T-cell (primary cell): ENCODE data around the gene TMEM8B. TPM values are rescaled to one million over a fixed set of nuclear protein-coding genes. Genes with fewer than 3 reads are reported as not detected.

Experiments
- ATAC-seq, 4 experiments: fragments of 200-7000 bp in 3 of 4; fragments of 150-1000 bp in 1 of 4; cut with Tn5 transposase; replicated peaks in 1 of 4; 1 replicate in 3 of 4; 2 replicates in 1 of 4; pipeline ENCODE4 v1.10.0; 2021; ENCODE audit warnings: moderate library complexity in 3 of 4, mild to moderate bottlenecking in 2 of 4, moderate number of reproducible peaks in 1 of 4
- CTCF ChIA-PET, 2 donors: fragments of 300-600 bp; sonication (Branson Sonifier 250); formaldehyde crosslinking; loops; one replicate each; lab custom pipeline; 2022; ENCODE audit warnings: antibody characterized with exemption in 2 of 2; lab: Charles Lee
- POLR2A ChIA-PET, 2 donors: fragments of 300-600 bp; sonication (Branson Sonifier 250); formaldehyde crosslinking; loops; one replicate each; lab custom pipeline; 2022; ENCODE audit warnings: antibody characterized with exemption in 2 of 2; lab: Charles Lee
- DNase-seq, 35 experiments: peaks; one replicate each; pipeline versions ENCODE4 v3.0.0 to v3.0.0-alpha.2; 2013 to 2023
- H3K27ac ChIP-seq: one replicate; pipeline ENCODE4 v1.5.1; 2013; ENCODE audit warnings: low read length
- H3K27me3 ChIP-seq, 2 experiments: replicated peaks in 1 of 2; 1 replicate in 1 of 2; 2 replicates in 1 of 2; pipeline versions ENCODE4 v1.6.1 to v1.7.0; 2013; ENCODE audit warnings: low read length in 1 of 2, mixed read lengths in 1 of 2; ENCODE audit not compliant: control insufficient read depth in 2 of 2, insufficient read depth in 2 of 2; ENCODE audit errors: extremely low read depth in 1 of 2
- H3K36me3 ChIP-seq, 2 donors: 1 replicate in 1 of 2; 2 replicates in 1 of 2; pipeline versions ENCODE4 v1.6.1 to v1.7.0; 2013; ENCODE audit warnings: low read length in 1 of 2; ENCODE audit not compliant: control insufficient read depth in 2 of 2, insufficient read depth in 1 of 2; ENCODE audit errors: extremely low read depth in 1 of 2
- H3K4me1 ChIP-seq, 2 experiments: 1 replicate in 1 of 2; 2 replicates in 1 of 2; pipeline versions ENCODE4 v1.6.1 to v1.7.0; 2013; ENCODE audit warnings: low read length in 2 of 2, mixed read lengths in 1 of 2; ENCODE audit not compliant: insufficient read depth in 2 of 2, control insufficient read depth in 1 of 2; ENCODE audit errors: extremely low read depth in 1 of 2
- H3K4me3 ChIP-seq, 2 donors: 1 replicate in 1 of 2; 2 replicates in 1 of 2; pipeline versions ENCODE4 v1.5.1 to v1.7.0; 2013; ENCODE audit warnings: mild to moderate bottlenecking in 2 of 2, low read length in 1 of 2, moderate library complexity in 1 of 2; ENCODE audit not compliant: control insufficient read depth in 1 of 2; ENCODE audit errors: extremely low read depth in 1 of 2
- H3K9me3 ChIP-seq: 2 replicates; pipeline ENCODE4 v1.7.0; 2013
- H3K27ac Mint-ChIP-seq, 2 donors: one replicate each; pipeline ENCODE4 v1.8.0; 2020 to 2021; ENCODE audit warnings: mild to moderate bottlenecking in 2 of 2, mixed read lengths in 2 of 2
- H3K27me3 Mint-ChIP-seq, 2 donors: one replicate each; pipeline ENCODE4 v1.8.0; 2021 to 2022; ENCODE audit warnings: mixed read lengths in 2 of 2
- H3K36me3 Mint-ChIP-seq: one replicate; pipeline ENCODE4 v1.8.0; 2021; ENCODE audit warnings: mixed read lengths
- H3K4me1 Mint-ChIP-seq, 3 donors: one replicate each; pipeline ENCODE4 v1.8.0; 2020 to 2022; ENCODE audit warnings: mixed read lengths in 3 of 3, mild to moderate bottlenecking in 1 of 3
- H3K4me3 Mint-ChIP-seq, 3 donors: one replicate each; pipeline ENCODE4 v1.8.0; 2020 to 2022; ENCODE audit warnings: mild to moderate bottlenecking in 3 of 3, mixed read lengths in 3 of 3, moderate library complexity in 3 of 3
- H3K9me3 Mint-ChIP-seq, 3 donors: one replicate each; pipeline ENCODE4 v1.8.0; 2020 to 2022; ENCODE audit warnings: mixed read lengths in 3 of 3
- WGBS: methylation state at CpG from one replicate; pipeline ENCODE4 v1.1.5; 2013; ENCODE audit warnings: missing lambda C conversion rate; ENCODE audit not compliant: insufficient coverage; 5-methylcytosine and 5-hydroxymethylcytosine counted together
- total RNA-seq, 35 experiments: library from RNA in 6 of 35; stranded (reverse) in 6 of 35; fragments of 120-200 nt in 1 of 35; gene quantifications; one replicate each; pipeline versions ENCODE4 v1.2.1 to v1.2.4 and lab custom pipeline; 2013 to 2026

Gene TMEM8B
- total RNA-seq, 5 donors from 2014 or later (not counting 1 experiment from before 2014, with no cell fraction given), result 6.5 to 11.9 (median 7.3) TPM

GRCh38 chr9:35840881-35841644, 12.0 kb downstream of the TMEM8B start:
- peaks cover 19 to 22% (median 21%) of the 10 kb centered on the region in 3 donors for H3K4me1 Mint-ChIP-seq
- ChIA-PET CTCF (no interaction called here), POLR2A (interaction anchor here in 1 of 2 donors (0.5 kb wide), 1 partner anchor 206 kb away, joined by 7 read pairs; no protein-coding TSS in a partner anchor)
- H3K9me3 ChIP-seq, result no peaks in the 10 kb centered on the region
- no peaks in the 10 kb centered on the region for H3K36me3 Mint-ChIP-seq
- 93% methylated on average over 11 of the region's 15 CpGs for WGBS
- no peak for ATAC-seq
- no peak overlapping the region for H3K4me3 Mint-ChIP-seq
- H3K27me3 Mint-ChIP-seq, result no peaks in the 10 kb centered on the region
- H3K4me1 ChIP-seq, result peaks cover 16% of the 10 kb centered on the region in 2 experiments
- no peak for DNase-seq
- no peak overlapping the region for H3K4me3 ChIP-seq
- no peaks in the 10 kb centered on the region for H3K9me3 Mint-ChIP-seq
- no peak overlapping the region for H3K27ac Mint-ChIP-seq
- H3K27ac ChIP-seq, result no peak overlapping the region
- H3K27me3 ChIP-seq, result no peaks in the 10 kb centered on the region
- H3K36me3 ChIP-seq, result peaks cover 0 to 3% of the 10 kb centered on the region in 2 donors

- ChIA-PET CTCF (no interaction called here), POLR2A (interaction anchor here in 1 of 2 donors (0.5 kb wide), 1 partner anchor 206 kb away, joined by 7 read pairs; no protein-coding TSS in a partner anchor)
- H3K4me1 Mint-ChIP-seq, result peaks cover 19 to 22% (median 22%) of the 10 kb centered on the region in 3 donors
- no peaks in the 10 kb centered on the region for H3K9me3 Mint-ChIP-seq
- no peaks in the 10 kb centered on the region for H3K36me3 Mint-ChIP-seq
- no peak overlapping the region for H3K4me3 Mint-ChIP-seq
- Histone ChIP-seq H3K27me3 (no peaks in the 10 kb centered on the region), H3K27ac (no peak overlapping the region), H3K4me1 (peaks cover 17 to 21% of the 10 kb centered on the region in 2 experiments), H3K36me3 (peaks cover 0 to 3% of the 10 kb centered on the region in 2 donors), H3K4me3 (no peak overlapping the region), H3K9me3 (no peaks in the 10 kb centered on the region)
- no peak overlapping the region for H3K27ac Mint-ChIP-seq
- ATAC-seq (no peak), DNase-seq (no peak)
- WGBS, result no CpG with 5 or more reads among the region's 5 CpGs
- no peaks in the 10 kb centered on the region for H3K27me3 Mint-ChIP-seq
Measured at GRCh38 chr9:35841645-35841900, 12.5 kb downstream of the TMEM8B start.

- Histone ChIP-seq H3K4me3 (no peak overlapping the region), H3K4me1 (peaks cover 20 to 27% of the 10 kb centered on the region in 2 experiments), H3K27me3 (no peaks in the 10 kb centered on the region), H3K36me3 (peaks cover 3 to 5% of the 10 kb centered on the region in 2 donors), H3K27ac (no peak overlapping the region), H3K9me3 (no peaks in the 10 kb centered on the region)
- Mint-ChIP-seq H3K27ac (no peak overlapping the region), H3K27me3 (no peaks in the 10 kb centered on the region), H3K9me3 (no peaks in the 10 kb centered on the region), H3K36me3 (peaks cover 3% of the 10 kb centered on the region), H3K4me1 (peaks cover 25 to 28% (median 26%) of the 10 kb centered on the region in 3 donors), H3K4me3 (no peak overlapping the region)
- WGBS, result 90% methylated on average over 6 of the region's 17 CpGs
- ChIA-PET POLR2A (interaction anchor here in 1 of 2 donors (0.6 kb wide), 1 partner anchor 203 kb away, joined by 3 read pairs; no protein-coding TSS in a partner anchor), CTCF (no interaction called here)
- ATAC-seq, result no peak
- no peak for DNase-seq
Measured at GRCh38 chr9:35842020-35842745, 13.2 kb downstream of the TMEM8B start.

GRCh38 chr9:35842795-35843194, 13.8 kb downstream of the TMEM8B start:
- Mint-ChIP-seq H3K27ac (no peak overlapping the region), H3K9me3 (no peaks in the 10 kb centered on the region), H3K4me1 (peaks cover 26 to 34% (median 30%) of the 10 kb centered on the region in 3 donors), H3K36me3 (peaks cover 9% of the 10 kb centered on the region), H3K4me3 (no peak overlapping the region), H3K27me3 (no peaks in the 10 kb centered on the region)
- ChIA-PET CTCF (no interaction called here), POLR2A (interaction anchor here in 1 of 2 donors (0.6 kb wide), 1 partner anchor 203 kb away, joined by 3 read pairs; no protein-coding TSS in a partner anchor)
- Histone ChIP-seq H3K4me1 (peaks cover 20 to 27% of the 10 kb centered on the region in 2 experiments), H3K9me3 (no peaks in the 10 kb centered on the region), H3K4me3 (no peak overlapping the region), H3K27ac (no peak overlapping the region), H3K36me3 (peaks cover 3 to 6% of the 10 kb centered on the region in 2 donors), H3K27me3 (no peaks in the 10 kb centered on the region)
- WGBS, result 57% methylated on average over 3 of the region's 3 CpGs
- DNase-seq (no peak), ATAC-seq (no peak)

- H3K4me1 ChIP-seq, result peaks cover 20 to 27% of the 10 kb centered on the region in 2 experiments
- peaks cover 15% of the 10 kb centered on the region for H3K36me3 Mint-ChIP-seq
- DNase-seq (peak in 31 of 35 experiments; percentile 7 to 73 (median 35)), ATAC-seq (peak; percentile 83 to 99 (median 93))
- H3K4me3 ChIP-seq, result no peak overlapping the region
- H3K4me3 Mint-ChIP-seq, result peak overlapping the region in 1 of 3 donors; percentile 58
- no peaks in the 10 kb centered on the region for H3K9me3 Mint-ChIP-seq
- H3K27ac ChIP-seq, result peak overlapping the region; percentile 26
- H3K36me3 ChIP-seq, result peaks cover 2 to 6% of the 10 kb centered on the region in 2 donors
- no peaks in the 10 kb centered on the region for H3K27me3 Mint-ChIP-seq
- POLR2A ChIA-PET, result interaction anchor here in 1 of 2 donors (0.6 kb wide), 2 partner anchors 14 to 1674 kb away, joined by 3 read pairs; no protein-coding TSS in a partner anchor
- peak overlapping the region; percentile 61 to 62 for H3K27ac Mint-ChIP-seq
- CTCF ChIA-PET, result no interaction called here
- peaks cover 26 to 37% (median 30%) of the 10 kb centered on the region in 3 donors for H3K4me1 Mint-ChIP-seq
- 78% methylated on average over 6 of the region's 7 CpGs for WGBS
- H3K9me3 ChIP-seq, result no peaks in the 10 kb centered on the region
- H3K27me3 ChIP-seq, result no peaks in the 10 kb centered on the region
Measured at GRCh38 chr9:35844628-35845270, 15.7 kb downstream of the TMEM8B start.
